Breast epithelium (tissue), 4 donors: ENCODE data around the gene AFF3. TPM values are rescaled to one million over a fixed set of nuclear protein-coding genes. Genes with fewer than 3 reads are reported as not detected.

Experiments used
- DNase-seq, 2 donors: peaks; one replicate each; pipeline ENCODE4 v3.0.0-alpha.2; 2019; ENCODE audit warnings: low spot score in 2 of 2
- H3K27ac ChIP-seq, 2 donors: fragments of 200-600 bp; sonication (generic) in 1 of 2; one replicate each; pipeline ENCODE4 v1.5.1; 2016 to 2019; ENCODE audit warnings: mild to moderate bottlenecking in 1 of 2
- H3K27me3 ChIP-seq, 2 donors: fragments of 200-600 bp; sonication (generic) in 1 of 2; one replicate each; pipeline versions ENCODE4 v1.5.1 to v1.6.0; 2017 to 2019; ENCODE audit warnings: control low read depth in 1 of 2, mild to moderate bottlenecking in 1 of 2
- H3K36me3 ChIP-seq: fragments of 200-600 bp; one replicate; pipeline ENCODE4 v1.5.1; 2019
- H3K4me1 ChIP-seq, 2 donors: fragments of 200-600 bp; sonication (generic); one replicate each; pipeline ENCODE4 v1.5.1; 2016 to 2019; ENCODE audit warnings: control low read depth in 1 of 2
- H3K4me3 ChIP-seq, 3 donors: fragments of 200-600 bp; sonication (generic); 1 replicate in 2 of 3; 2 replicates in 1 of 3; pipeline ENCODE4 v1.5.1; 2016 to 2019; ENCODE audit warnings: mild to moderate bottlenecking in 3 of 3, moderate library complexity in 2 of 3
- H3K9me3 ChIP-seq, 2 donors: fragments of 200-600 bp; sonication (generic) in 1 of 2; one replicate each; pipeline ENCODE4 v1.5.1; 2016 to 2019; ENCODE audit warnings: control low read depth in 1 of 2
- CTCF ChIP-seq, 3 donors: fragments of 450-650 bp; IDR thresholded peaks; one replicate each; pipeline ENCODE4 v1.5.1; 2016 to 2017; ENCODE audit warnings: antibody characterized with exemption in 3 of 3, mild to moderate bottlenecking in 3 of 3, moderate library complexity in 3 of 3
- POLR2A ChIP-seq: fragments of 450-650 bp; IDR thresholded peaks from one replicate; pipeline ENCODE4 v1.6.1; 2016; ENCODE audit warnings: antibody characterized with exemption, mild to moderate bottlenecking, moderate library complexity
- POLR2AphosphoS5 ChIP-seq, 3 donors: sonication (generic); formaldehyde crosslinking; IDR thresholded peaks; one replicate each; pipeline ENCODE4 v1.6.1; 2017; ENCODE audit warnings: antibody characterized with exemption in 3 of 3
- intact Hi-C: fragments of 100-400 bp; cut with DNase I; formaldehyde crosslinking; loops from one replicate; pipeline ENCODE4 v1.15.1; 2023; ENCODE audit warnings: low total_unique reads
- total RNA-seq, 3 donors: library from RNA; depleted of rRNA; stranded (reverse); fragments of >200 nt; gene quantifications; one replicate each; pipeline ENCODE4 v1.1.0, GENCODE V29; 2016

Gene AFF3
- total RNA-seq, 3 donors from 2014 or later, result 8.2 to 116 (median 63.6) TPM

- DNase-seq, result no peak
Measured at GRCh38 chr2:100178085-100178788, 35.8 kb upstream of the AFF3 start.

GRCh38 chr2:100176925-100177324 lies 34.5 kb upstream of the AFF3 start:
- no peak for TF ChIP-seq POLR2AphosphoS5 (IDR thresholded peaks at IDR 0.05)
- no peak for TF ChIP-seq POLR2A
- TF ChIP-seq CTCF (IDR thresholded peaks at IDR 0.05), result no peak

More at GRCh38 chr2:100178085-100178788, 35.8 kb upstream of the AFF3 start:
- intact Hi-C loops, result no loop called here
- TF ChIP-seq POLR2AphosphoS5 (IDR thresholded peaks at IDR 0.05) (no peak), CTCF (IDR thresholded peaks at IDR 0.05) (peak in 1 of 3 donors; percentile 22)
- Histone ChIP-seq H3K27ac (no peak overlapping the region), H3K4me1 (no peaks in the 10 kb centered on the region), H3K9me3 (no peaks in the 10 kb centered on the region), H3K36me3 (no peaks in the 10 kb centered on the region), H3K4me3 (no peak overlapping the region), H3K27me3 (no peaks in the 10 kb centered on the region)

GRCh38 chr2:100174026-100174431 lies 31.6 kb upstream of the AFF3 start:
- Histone ChIP-seq H3K9me3 (no peaks in the 10 kb centered on the region), H3K4me1 (no peaks in the 10 kb centered on the region), H3K4me3 (no peak overlapping the region), H3K27me3 (no peaks in the 10 kb centered on the region), H3K27ac (no peak overlapping the region), H3K36me3 (no peaks in the 10 kb centered on the region)
- intact Hi-C loops, result no loop called here
- DNase-seq, result no peak
- TF ChIP-seq CTCF (IDR thresholded peaks at IDR 0.05) (no peak), POLR2AphosphoS5 (IDR thresholded peaks at IDR 0.05) (no peak), POLR2A (no peak)

More at GRCh38 chr2:100176925-100177324, 34.5 kb upstream of the AFF3 start:
- no peak overlapping the region for H3K4me3 ChIP-seq
- H3K36me3 ChIP-seq, result no peaks in the 10 kb centered on the region
- no peak for DNase-seq
- intact Hi-C loops, result no loop called here
- no peaks in the 10 kb centered on the region for H3K4me1 ChIP-seq
- no peak overlapping the region for H3K27ac ChIP-seq
- H3K27me3 ChIP-seq, result no peaks in the 10 kb centered on the region
- H3K9me3 ChIP-seq, result no peaks in the 10 kb centered on the region

GRCh38 chr2:100166701-100167100 lies 24.3 kb upstream of the AFF3 start:
- H3K27ac ChIP-seq, result no peak overlapping the region
- H3K4me1 ChIP-seq, result no peaks in the 10 kb centered on the region
- DNase-seq, result no peak
- no peak overlapping the region for H3K4me3 ChIP-seq
- no peaks in the 10 kb centered on the region for H3K9me3 ChIP-seq
- intact Hi-C loops, result no loop called here
- no peaks in the 10 kb centered on the region for H3K36me3 ChIP-seq
- TF ChIP-seq POLR2AphosphoS5 (IDR thresholded peaks at IDR 0.05) (no peak), CTCF (IDR thresholded peaks at IDR 0.05) (no peak), POLR2A (no peak)
- H3K27me3 ChIP-seq, result no peaks in the 10 kb centered on the region

GRCh38 chr2:100163605-100164004 lies 21.2 kb upstream of the AFF3 start:
- intact Hi-C loops, result no loop called here
- Histone ChIP-seq H3K27me3 (no peaks in the 10 kb centered on the region), H3K9me3 (no peaks in the 10 kb centered on the region), H3K4me3 (no peak overlapping the region), H3K36me3 (no peaks in the 10 kb centered on the region), H3K4me1 (no peaks in the 10 kb centered on the region), H3K27ac (no peak overlapping the region)
- DNase-seq, result no peak
- no peak for TF ChIP-seq POLR2A
- no peak for TF ChIP-seq POLR2AphosphoS5 (IDR thresholded peaks at IDR 0.05)
- TF ChIP-seq CTCF (IDR thresholded peaks at IDR 0.05), result no peak
